Esophagus (tissue), 2 donors: Measurements from ENCODE around the gene PXT1. TPM values are rescaled to one million over a fixed set of nuclear protein-coding genes. Genes with fewer than 3 reads are reported as not detected.

Experiments
- H3K27ac ChIP-seq, 2 donors: one replicate each; pipeline ENCODE4 v1.5.1; 2013; ENCODE audit warnings: low read depth in 2 of 2, mild to moderate bottlenecking in 2 of 2, inconsistent platforms in 1 of 2, low read length in 1 of 2, moderate library complexity in 1 of 2
- H3K27me3 ChIP-seq, 2 donors: one replicate each; pipeline ENCODE4 v1.6.1; 2013; ENCODE audit warnings: low read length in 2 of 2, control low read depth in 1 of 2, mild to moderate bottlenecking in 1 of 2; ENCODE audit not compliant: insufficient read depth in 2 of 2, control insufficient read depth in 1 of 2
- H3K36me3 ChIP-seq, 2 donors: one replicate each; pipeline ENCODE4 v1.6.1; 2013; ENCODE audit warnings: low read length in 1 of 2; ENCODE audit not compliant: control insufficient read depth in 2 of 2, insufficient read depth in 2 of 2
- H3K4me1 ChIP-seq, 2 donors: one replicate each; pipeline ENCODE4 v1.6.1; 2013; ENCODE audit warnings: low read length in 1 of 2; ENCODE audit not compliant: control insufficient read depth in 2 of 2, insufficient read depth in 2 of 2
- H3K4me3 ChIP-seq, 2 donors: one replicate each; pipeline ENCODE4 v1.5.1; 2013; ENCODE audit warnings: low read length in 2 of 2, mild to moderate bottlenecking in 2 of 2, low read depth in 1 of 2, moderate library complexity in 1 of 2
- H3K9me3 ChIP-seq, 2 donors: one replicate each; pipeline ENCODE4 v1.6.1; 2013; ENCODE audit warnings: mild to moderate bottlenecking in 2 of 2, low read depth in 1 of 2, low read length in 1 of 2, moderate library complexity in 1 of 2; ENCODE audit not compliant: control insufficient read depth in 2 of 2, insufficient read depth in 1 of 2
- WGBS, 2 donors: extraction: QIAGEN DNeasy Blood & Tissue Kit; methylation state at CpG; one replicate each; pipeline ENCODE4 v1.1.7; 2013; 5-methylcytosine and 5-hydroxymethylcytosine counted together
- polyA plus RNA-seq, 2 donors: library from polyadenylated mRNA; stranded (reverse); fragments of 200-250 nt; gene quantifications; one replicate each; pipeline ENCODE4 v1.2.3, GENCODE V29; 2013
- donor health status: healthy with polysubstance abuse.
- donor health status: Bipolar disorder and iron deficiency.

Gene PXT1
- polyA plus RNA-seq, 2 donors, result not detected

DNA sequence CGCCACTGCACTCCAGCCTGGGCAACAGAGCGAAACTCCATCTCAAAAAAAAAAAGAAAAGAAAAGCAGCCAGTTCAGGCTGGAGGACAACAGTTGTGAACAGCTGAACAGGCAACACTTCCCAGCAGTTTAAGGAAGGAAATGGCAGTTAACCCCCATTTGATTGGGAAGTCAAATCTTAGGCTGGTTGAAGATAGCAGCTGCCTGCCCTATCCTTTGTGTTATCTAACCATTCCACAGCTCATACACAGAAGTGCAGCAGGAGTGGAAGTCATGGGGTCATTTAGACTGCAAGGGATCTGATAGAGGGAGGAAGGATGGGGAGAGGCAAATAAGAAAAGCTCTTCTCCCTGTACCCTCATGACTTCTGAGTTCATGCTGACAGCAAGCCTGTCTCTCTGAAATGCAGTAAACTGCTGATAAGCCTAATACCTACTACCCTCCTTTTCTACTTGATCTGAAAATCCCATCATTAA, 35.4 kb upstream of the PXT1 start:
- Histone ChIP-seq H3K27ac (no peak overlapping the region), H3K4me1 (no peaks in the 10 kb centered on the region), H3K27me3 (no peaks in the 10 kb centered on the region), H3K9me3 (no peaks in the 10 kb centered on the region), H3K36me3 (peaks cover 0 to 8% of the 10 kb centered on the region in 2 donors), H3K4me3 (no peak overlapping the region)
- 92 to 100% methylated on average over 2 of the region's 2 CpGs for WGBS, 2 donors

DNA sequence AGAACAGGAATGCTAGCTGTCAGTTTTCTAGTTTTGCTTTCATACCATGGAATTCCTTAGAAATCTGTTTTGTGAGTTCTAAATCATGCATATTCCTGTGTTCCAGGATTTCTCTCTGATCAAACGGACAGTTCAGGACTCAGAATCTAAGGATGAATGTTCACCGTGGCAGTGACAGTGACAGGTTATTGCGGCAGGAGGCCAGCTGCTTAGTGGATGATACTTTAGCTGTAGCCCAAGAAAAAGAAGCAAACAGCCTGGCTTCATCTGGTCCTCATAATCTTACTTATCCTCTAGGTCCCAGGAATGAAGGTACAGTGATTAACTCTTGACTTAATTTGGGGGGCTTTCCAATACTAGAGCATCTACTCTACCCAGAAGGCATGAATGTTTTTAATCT, 27.3 kb upstream of the PXT1 start:
- H3K27ac ChIP-seq, result no peak overlapping the region
- H3K4me1 ChIP-seq, result no peaks in the 10 kb centered on the region
- WGBS, 2 donors, result 91 to 94% methylated on average over 3 of the region's 3 CpGs
- peaks cover 4 to 6% of the 10 kb centered on the region in 2 donors for H3K36me3 ChIP-seq
- H3K27me3 ChIP-seq, result no peaks in the 10 kb centered on the region
- H3K9me3 ChIP-seq, result no peaks in the 10 kb centered on the region
- H3K4me3 ChIP-seq, result no peak overlapping the region

- H3K4me3 ChIP-seq, result no peak overlapping the region
- H3K36me3 ChIP-seq, result peaks cover 3 to 4% of the 10 kb centered on the region in 2 donors
- H3K27ac ChIP-seq, result no peak overlapping the region
- 81 to 84% methylated on average over 6 of the region's 6 CpGs for WGBS, 2 donors
- no peaks in the 10 kb centered on the region for H3K4me1 ChIP-seq
- H3K27me3 ChIP-seq, result no peaks in the 10 kb centered on the region
- H3K9me3 ChIP-seq, result no peaks in the 10 kb centered on the region
Observed at GRCh38 chr6:36469148-36469661, 26.6 kb upstream of the PXT1 start.

DNA sequence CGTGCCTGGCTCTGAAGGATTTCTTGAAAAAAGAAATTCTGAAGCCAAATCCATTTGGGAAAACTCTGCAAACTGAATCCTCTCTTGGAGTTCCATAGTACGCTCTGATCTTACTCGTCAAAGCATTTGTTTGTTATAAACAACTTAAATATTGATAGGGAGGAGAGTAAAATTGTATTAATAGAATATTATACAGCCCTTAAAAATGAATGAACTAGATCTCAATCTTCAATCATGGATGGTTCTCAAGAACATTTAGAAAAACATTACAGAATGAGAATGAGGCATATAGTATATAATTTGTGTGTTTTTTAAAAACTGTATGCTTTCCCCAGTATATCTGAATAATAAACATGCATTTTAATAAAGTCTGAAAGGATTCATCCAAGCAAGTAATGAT, 25.0 kb upstream of the PXT1 start:
- no peaks in the 10 kb centered on the region for H3K27me3 ChIP-seq
- no peak overlapping the region for H3K27ac ChIP-seq
- H3K4me1 ChIP-seq, result no peaks in the 10 kb centered on the region
- no peak overlapping the region for H3K4me3 ChIP-seq
- H3K36me3 ChIP-seq, result peaks cover 3 to 4% of the 10 kb centered on the region in 2 donors
- no peaks in the 10 kb centered on the region for H3K9me3 ChIP-seq
- 98 to 99% methylated on average over 3 of the region's 3 CpGs for WGBS, 2 donors

DNA sequence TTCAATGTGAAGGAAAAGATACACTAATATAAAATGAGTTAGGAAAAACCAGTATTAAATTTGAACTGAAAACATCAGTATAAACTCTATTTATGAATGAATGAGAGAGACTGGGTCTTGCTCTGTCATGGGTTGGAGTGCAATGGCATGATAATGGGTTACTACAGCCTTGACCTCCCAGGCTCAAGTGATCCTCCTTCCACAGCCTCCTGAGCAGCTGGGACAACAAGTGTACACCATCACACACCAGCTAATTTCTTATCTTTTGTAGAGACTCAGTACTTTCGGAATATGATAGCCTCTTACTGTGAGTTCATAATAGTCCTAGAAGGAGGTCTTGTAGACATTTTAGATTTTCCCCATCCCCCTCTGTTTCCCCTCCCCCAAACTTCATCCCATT, 21.6 kb upstream of the PXT1 start:
- 92 to 98% methylated on average over 1 of the region's 1 CpG for WGBS, 2 donors
- H3K4me1 ChIP-seq, result no peaks in the 10 kb centered on the region
- no peak overlapping the region for H3K27ac ChIP-seq
- H3K9me3 ChIP-seq, result no peaks in the 10 kb centered on the region
- H3K27me3 ChIP-seq, result no peaks in the 10 kb centered on the region
- H3K36me3 ChIP-seq, result no peaks in the 10 kb centered on the region
- no peak overlapping the region for H3K4me3 ChIP-seq

DNA sequence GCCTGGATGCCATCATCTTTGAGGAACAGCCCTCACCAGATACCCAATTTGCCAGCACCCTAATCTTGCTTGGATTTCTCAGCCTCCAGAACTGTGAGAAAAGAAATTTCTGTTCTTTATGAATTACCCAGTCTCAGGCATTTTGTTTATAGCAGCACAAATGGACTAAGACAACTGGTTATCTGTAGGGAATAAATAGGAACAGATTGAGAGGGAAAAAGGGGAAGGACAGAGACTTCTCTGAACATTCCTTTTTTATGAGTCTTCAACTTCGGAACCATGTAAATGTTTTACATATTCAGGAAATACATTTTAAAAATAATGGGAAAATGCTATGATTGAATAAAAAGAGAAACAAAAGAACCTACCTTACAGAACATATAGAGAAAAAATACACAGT, 21.0 kb upstream of the PXT1 start:
- no peaks in the 10 kb centered on the region for H3K9me3 ChIP-seq
- H3K27me3 ChIP-seq, result no peaks in the 10 kb centered on the region
- no peak overlapping the region for H3K27ac ChIP-seq
- H3K4me3 ChIP-seq, result no peak overlapping the region
- H3K36me3 ChIP-seq, result no peaks in the 10 kb centered on the region
- WGBS, 2 donors, result 82 to 84% methylated on average over 1 of the region's 1 CpG
- H3K4me1 ChIP-seq, result no peaks in the 10 kb centered on the region

DNA sequence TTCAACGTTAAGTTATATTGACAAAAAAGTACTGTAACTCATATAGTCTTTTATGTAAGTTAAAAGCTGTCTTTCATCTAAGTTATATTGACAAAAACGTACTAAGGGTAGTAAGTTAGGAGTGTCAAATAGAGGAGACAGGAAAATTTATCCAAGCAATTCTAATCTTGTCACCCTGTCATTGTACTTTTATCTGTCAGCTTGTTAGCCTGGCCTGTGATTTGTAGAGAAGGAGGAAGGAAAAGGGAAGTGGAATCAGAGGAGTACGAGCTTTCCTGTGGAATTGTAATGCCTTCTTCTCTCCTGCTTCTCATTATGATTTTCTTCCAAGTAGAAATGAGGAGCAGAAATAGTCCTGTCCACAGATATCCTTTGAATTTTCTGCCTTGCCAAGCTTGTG, 19.0 kb upstream of the PXT1 start:
- H3K9me3 ChIP-seq, result no peaks in the 10 kb centered on the region
- no peaks in the 10 kb centered on the region for H3K36me3 ChIP-seq
- 63 to 66% methylated on average over 3 of the region's 3 CpGs for WGBS, 2 donors
- H3K27ac ChIP-seq, result no peak overlapping the region
- no peak overlapping the region for H3K4me3 ChIP-seq
- no peaks in the 10 kb centered on the region for H3K27me3 ChIP-seq
- H3K4me1 ChIP-seq, result peaks cover 0 to under 1% of the 10 kb centered on the region in 2 donors

GRCh38 chr6:36460916-36461315, 18.3 kb upstream of the PXT1 start:
- no peak overlapping the region for H3K27ac ChIP-seq
- H3K4me1 ChIP-seq, result peaks cover 0 to 2% of the 10 kb centered on the region in 2 donors
- H3K4me3 ChIP-seq, result no peak overlapping the region
- H3K36me3 ChIP-seq, result no peaks in the 10 kb centered on the region
- no peaks in the 10 kb centered on the region for H3K27me3 ChIP-seq
- no peaks in the 10 kb centered on the region for H3K9me3 ChIP-seq

DNA sequence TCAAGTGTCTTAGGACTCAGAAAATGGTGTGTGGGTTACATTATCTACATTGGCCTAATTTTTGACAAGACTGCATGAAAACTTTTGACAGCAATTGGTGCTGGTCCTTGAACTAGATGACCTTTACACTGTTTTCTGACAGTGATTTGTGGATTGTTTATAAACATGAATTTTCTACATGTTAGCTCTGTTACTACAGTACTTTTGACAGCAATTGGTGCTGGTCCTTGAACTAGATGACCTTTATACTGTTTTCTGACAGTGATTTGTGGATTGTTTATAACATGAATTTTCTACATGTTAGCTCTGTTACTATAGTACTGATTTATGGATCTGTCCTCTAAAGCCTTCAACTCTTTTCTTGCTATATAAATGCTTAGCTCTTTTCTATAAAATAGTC, 16.8 kb upstream of the PXT1 start:
- no peaks in the 10 kb centered on the region for H3K9me3 ChIP-seq
- no peaks in the 10 kb centered on the region for H3K36me3 ChIP-seq
- H3K27ac ChIP-seq, result no peak overlapping the region
- H3K27me3 ChIP-seq, result no peaks in the 10 kb centered on the region
- no peak overlapping the region for H3K4me3 ChIP-seq
- peaks cover 0 to 2% of the 10 kb centered on the region in 2 donors for H3K4me1 ChIP-seq

- Histone ChIP-seq H3K9me3 (no peaks in the 10 kb centered on the region), H3K27ac (peak overlapping the region in 1 of 2 donors; percentile 31)
- WGBS, 2 donors, result 58 to 69% methylated on average over 3 of the region's 3 CpGs
Observed at GRCh38 chr6:36455486-36456027, 12.9 kb upstream of the PXT1 start.

More at GRCh38 chr6:36455486-36456027, 12.9 kb upstream of the PXT1 start:
- H3K36me3 ChIP-seq, result peaks cover 0 to 2% of the 10 kb centered on the region in 2 donors
- no peaks in the 10 kb centered on the region for H3K27me3 ChIP-seq
- no peak overlapping the region for H3K4me3 ChIP-seq
- peaks cover 0 to 2% of the 10 kb centered on the region in 2 donors for H3K4me1 ChIP-seq
